Measurements from ENCODE around the gene FOXP4.

Gene FOXP4

DNA sequence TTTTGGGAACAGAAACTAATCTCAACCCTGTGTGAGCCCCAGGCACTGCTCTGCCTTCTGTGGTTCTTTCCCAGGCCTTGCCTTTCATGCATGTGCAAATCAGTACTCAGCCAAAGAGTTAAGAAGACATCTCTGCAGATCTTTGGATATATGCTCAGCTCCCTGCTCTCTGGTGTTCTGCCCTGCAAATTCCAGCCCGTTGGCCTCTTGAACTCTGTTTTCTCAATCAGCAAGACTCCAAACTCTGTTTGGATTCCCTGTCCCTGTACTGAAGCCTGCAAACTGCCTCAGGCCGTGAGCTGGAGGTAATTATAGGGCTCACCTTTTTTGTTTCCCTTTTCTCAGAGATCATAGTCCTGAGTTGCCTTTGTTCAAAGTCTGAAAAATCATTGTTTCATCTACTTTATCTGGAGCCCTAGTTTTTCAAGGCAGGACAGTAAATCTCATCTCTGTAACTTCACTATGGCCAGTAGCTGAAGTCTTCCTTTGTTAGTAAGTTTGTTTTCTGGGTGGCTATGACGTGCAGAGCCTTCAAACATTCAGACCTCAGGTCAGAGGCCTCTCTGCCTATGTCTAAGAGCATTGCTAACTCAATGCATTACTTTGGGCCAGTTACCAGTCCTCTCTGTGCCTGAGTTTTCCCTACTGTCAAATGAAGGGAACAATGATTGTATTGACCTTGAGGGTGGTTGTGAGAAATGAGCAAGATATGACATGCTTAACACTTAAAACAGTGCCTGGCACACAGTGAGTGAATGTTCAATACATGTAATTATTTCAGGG lies 76.2 kb downstream of the FOXP4 start:
- H3K27ac ChIP-seq (ENCODE audit: low read length, poor library complexity, severe bottlenecking), result no peak overlapping the region
- no peak overlapping the region for H2AK5ac ChIP-seq (ENCODE audit: low read length, severe bottlenecking)
- WGBS, result 18% methylated on average over 3 of the region's 3 CpGs
- DNase-seq, result peak; percentile 65
- H3K9me3 ChIP-seq (ENCODE audit: control insufficient read depth, low read length), result peaks cover 30% of the 10 kb centered on the region
- H3K36me3 ChIP-seq (ENCODE audit: control insufficient read depth in 1 of 2, insufficient read depth in 2 of 2, low read depth in 1 of 2, low read length in 2 of 2), result no peaks in the 10 kb centered on the region
- no peak overlapping the region for H4K8ac ChIP-seq (ENCODE audit: low read length)
- H3K4me1 ChIP-seq (ENCODE audit: control insufficient read depth, insufficient read depth, low read depth, low read length), result no peaks in the 10 kb centered on the region
- no peak overlapping the region for H3K4ac ChIP-seq (ENCODE audit: low read depth in 1 of 2, low read length in 2 of 2)
- H3K4me2 ChIP-seq (ENCODE audit: low read length, poor library complexity, severe bottlenecking), result no peak overlapping the region
- peak overlapping the region in 1 of 2 experiments; percentile 22 for H3K18ac ChIP-seq (ENCODE audit: low read depth in 1 of 2, low read length in 2 of 2)
- no peak overlapping the region for H3K23ac ChIP-seq (ENCODE audit: low read length in 2 of 2)
- no peak overlapping the region for H2BK15ac ChIP-seq (ENCODE audit: low read depth, poor library complexity, severe bottlenecking)
- no peak overlapping the region for H4K91ac ChIP-seq (ENCODE audit: low read length)
- no peaks in the 10 kb centered on the region for H3K79me1 ChIP-seq (replicated peaks; ENCODE audit: low read length, poor library complexity, severe bottlenecking)
- no peak overlapping the region for H2BK12ac ChIP-seq (ENCODE audit: low read length in 2 of 2)
- no peak overlapping the region for H2BK5ac ChIP-seq (ENCODE audit: low read depth, low read length, poor library complexity, severe bottlenecking)
- H3K14ac ChIP-seq (ENCODE audit: low read length in 2 of 2), result no peak overlapping the region
- no peak overlapping the region for H2AFZ ChIP-seq (ENCODE audit: low read depth, low read length)
- H3K9ac ChIP-seq (ENCODE audit: low read length), result no peak overlapping the region
- no peak overlapping the region for H3K4me3 ChIP-seq (ENCODE audit: insufficient read depth in 1 of 2, low read depth in 1 of 2, low read length in 2 of 2)
- H3K27me3 ChIP-seq (ENCODE audit: control insufficient read depth in 1 of 2, insufficient read depth in 1 of 2, low read length in 2 of 2), result peaks cover 10 to 30% of the 10 kb centered on the region in 2 experiments
- no peak overlapping the region for H2BK120ac ChIP-seq (ENCODE audit: low read depth, low read length)

DNA sequence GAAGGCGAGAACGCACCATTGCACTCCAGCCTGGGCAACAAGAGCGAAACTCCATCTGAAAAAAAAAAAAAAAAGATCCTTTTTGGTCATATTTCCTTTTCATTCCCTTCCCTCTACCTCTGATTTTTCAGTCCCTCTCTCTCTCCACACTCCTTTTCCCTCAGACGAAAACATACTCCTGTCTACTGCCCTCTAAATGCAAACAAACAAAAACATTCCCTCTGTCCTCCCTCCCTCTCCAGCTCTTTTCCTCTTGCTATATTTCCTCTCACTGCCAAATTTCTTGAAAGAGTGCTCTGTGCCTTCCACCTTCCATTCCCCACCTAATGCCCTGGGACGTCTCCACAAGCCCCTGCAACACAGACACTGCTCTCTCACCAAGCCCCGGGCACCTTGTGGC lies 77.1 kb downstream of the FOXP4 start:
- 84% methylated on average over 6 of the region's 6 CpGs for WGBS
- no peaks in the 10 kb centered on the region for H3K36me3 ChIP-seq (ENCODE audit: control insufficient read depth in 1 of 2, insufficient read depth in 2 of 2, low read depth in 1 of 2, low read length in 2 of 2)
- DNase-seq, result no peak
- no peak overlapping the region for H3K4ac ChIP-seq (ENCODE audit: low read depth in 1 of 2, low read length in 2 of 2)
- H3K4me2 ChIP-seq (ENCODE audit: low read length, poor library complexity, severe bottlenecking), result no peak overlapping the region
- no peak overlapping the region for H4K8ac ChIP-seq (ENCODE audit: low read length)
- H2BK12ac ChIP-seq (ENCODE audit: low read length in 2 of 2), result no peak overlapping the region
- no peak overlapping the region for H2BK120ac ChIP-seq (ENCODE audit: low read depth, low read length)
- no peak overlapping the region for H2AFZ ChIP-seq (ENCODE audit: low read depth, low read length)
- no peak overlapping the region for H3K27ac ChIP-seq (ENCODE audit: low read length, poor library complexity, severe bottlenecking)
- H3K14ac ChIP-seq (ENCODE audit: low read length in 2 of 2), result no peak overlapping the region
- no peak overlapping the region for H2AK5ac ChIP-seq (ENCODE audit: low read length, severe bottlenecking)
- no peak overlapping the region for H4K91ac ChIP-seq (ENCODE audit: low read length)
- peaks cover 30% of the 10 kb centered on the region for H3K9me3 ChIP-seq (ENCODE audit: control insufficient read depth, low read length)
- no peaks in the 10 kb centered on the region for H3K4me1 ChIP-seq (ENCODE audit: control insufficient read depth, insufficient read depth, low read depth, low read length)
- H3K27me3 ChIP-seq (ENCODE audit: control insufficient read depth in 1 of 2, insufficient read depth in 1 of 2, low read length in 2 of 2), result peaks cover 7 to 26% of the 10 kb centered on the region in 2 experiments
- no peaks in the 10 kb centered on the region for H3K79me1 ChIP-seq (replicated peaks; ENCODE audit: low read length, poor library complexity, severe bottlenecking)
- H3K23ac ChIP-seq (ENCODE audit: low read length in 2 of 2), result no peak overlapping the region
- no peak overlapping the region for H3K4me3 ChIP-seq (ENCODE audit: insufficient read depth in 1 of 2, low read depth in 1 of 2, low read length in 2 of 2)
- H3K9ac ChIP-seq (ENCODE audit: low read length), result no peak overlapping the region
- no peak overlapping the region for H2BK15ac ChIP-seq (ENCODE audit: low read depth, poor library complexity, severe bottlenecking)
- H3K18ac ChIP-seq (ENCODE audit: low read depth in 1 of 2, low read length in 2 of 2), result no peak overlapping the region
- H2BK5ac ChIP-seq (ENCODE audit: low read depth, low read length, poor library complexity, severe bottlenecking), result no peak overlapping the region

DNA sequence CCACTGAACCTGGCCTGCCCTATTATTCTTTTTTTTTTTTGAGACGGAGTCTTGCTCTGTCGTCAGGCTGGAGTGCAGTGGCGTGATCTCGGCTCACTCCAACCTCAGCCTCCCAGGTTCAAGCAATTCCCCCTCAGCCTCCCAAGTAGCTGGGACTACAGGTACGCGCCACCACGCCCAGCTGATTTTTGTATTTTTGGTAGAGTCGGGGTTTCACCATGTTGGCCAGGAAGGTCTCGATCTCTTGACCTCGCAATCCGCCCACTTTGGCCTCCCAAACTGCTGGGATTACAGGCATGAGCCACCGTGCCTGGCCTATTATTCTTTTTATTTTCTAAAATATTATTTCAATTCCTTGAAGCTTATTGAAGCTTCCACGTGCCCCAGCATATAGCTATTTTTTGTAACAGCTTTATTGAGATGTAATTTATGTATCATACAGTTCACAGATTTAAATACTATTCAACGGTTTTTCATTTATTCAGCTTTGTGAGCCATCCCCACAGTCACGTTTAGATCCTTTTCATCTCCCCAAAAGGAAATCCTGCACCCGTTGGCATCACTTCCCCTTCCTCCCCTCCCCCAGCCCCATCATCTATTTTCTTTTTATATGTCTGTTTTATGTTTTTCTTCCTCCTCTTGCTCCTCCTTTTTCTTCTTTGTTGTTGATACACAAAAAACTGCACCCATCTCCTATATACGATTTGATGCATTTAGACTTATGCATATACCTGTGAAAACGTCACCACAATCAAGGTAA lies 78.6 kb downstream of the FOXP4 start:
- H3K79me1 ChIP-seq (replicated peaks; ENCODE audit: low read length, poor library complexity, severe bottlenecking), result no peaks in the 10 kb centered on the region
- H2BK120ac ChIP-seq (ENCODE audit: low read depth, low read length), result no peak overlapping the region
- H3K23ac ChIP-seq (ENCODE audit: low read length in 2 of 2), result no peak overlapping the region
- H3K4me1 ChIP-seq (ENCODE audit: control insufficient read depth, insufficient read depth, low read depth, low read length), result no peaks in the 10 kb centered on the region
- H3K14ac ChIP-seq (ENCODE audit: low read length in 2 of 2), result no peak overlapping the region
- H3K4me3 ChIP-seq (ENCODE audit: insufficient read depth in 1 of 2, low read depth in 1 of 2, low read length in 2 of 2), result no peak overlapping the region
- H3K36me3 ChIP-seq (ENCODE audit: control insufficient read depth in 1 of 2, insufficient read depth in 2 of 2, low read depth in 1 of 2, low read length in 2 of 2), result no peaks in the 10 kb centered on the region
- no peak overlapping the region for H3K27ac ChIP-seq (ENCODE audit: low read length, poor library complexity, severe bottlenecking)
- H2AK5ac ChIP-seq (ENCODE audit: low read length, severe bottlenecking), result no peak overlapping the region
- H4K8ac ChIP-seq (ENCODE audit: low read length), result no peak overlapping the region
- DNase-seq, result no peak
- H3K9me3 ChIP-seq (ENCODE audit: control insufficient read depth, low read length), result peaks cover 30% of the 10 kb centered on the region
- no peak overlapping the region for H4K91ac ChIP-seq (ENCODE audit: low read length)
- no peak overlapping the region for H2BK12ac ChIP-seq (ENCODE audit: low read length in 2 of 2)
- H2AFZ ChIP-seq (ENCODE audit: low read depth, low read length), result no peak overlapping the region
- no peak overlapping the region for H2BK15ac ChIP-seq (ENCODE audit: low read depth, poor library complexity, severe bottlenecking)
- no peak overlapping the region for H3K18ac ChIP-seq (ENCODE audit: low read depth in 1 of 2, low read length in 2 of 2)
- WGBS, result 92% methylated on average over 10 of the region's 18 CpGs
- H3K4ac ChIP-seq (ENCODE audit: low read depth in 1 of 2, low read length in 2 of 2), result no peak overlapping the region
- no peak overlapping the region for H2BK5ac ChIP-seq (ENCODE audit: low read depth, low read length, poor library complexity, severe bottlenecking)
- peaks cover 0 to 26% of the 10 kb centered on the region in 2 experiments for H3K27me3 ChIP-seq (ENCODE audit: control insufficient read depth in 1 of 2, insufficient read depth in 1 of 2, low read length in 2 of 2)
- no peak overlapping the region for H3K4me2 ChIP-seq (ENCODE audit: low read length, poor library complexity, severe bottlenecking)
- no peak overlapping the region for H3K9ac ChIP-seq (ENCODE audit: low read length)

DNA sequence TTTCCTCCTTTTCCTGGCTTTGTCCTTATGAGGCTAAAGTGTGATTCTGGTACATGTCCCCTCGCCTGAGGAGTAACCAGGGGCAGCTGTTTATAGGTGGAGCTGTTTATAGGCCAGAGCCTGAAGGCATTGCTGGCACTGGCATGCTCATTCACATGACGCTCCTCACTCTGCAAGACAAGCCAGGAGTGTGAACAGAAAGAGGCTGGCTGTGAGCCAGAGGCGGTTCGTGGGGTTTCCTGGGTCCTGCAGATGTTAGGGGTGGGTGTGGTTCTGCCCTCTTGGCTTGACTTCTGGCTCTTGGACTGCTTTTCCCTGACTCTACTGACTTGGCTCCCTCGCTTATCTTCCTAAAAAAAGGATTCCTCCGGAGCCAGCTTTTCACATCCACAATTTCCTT lies 79.3 kb downstream of the FOXP4 start:
- DNase-seq, result no peak
- H2AK5ac ChIP-seq (ENCODE audit: low read length, severe bottlenecking), result no peak overlapping the region
- no peak overlapping the region for H3K18ac ChIP-seq (ENCODE audit: low read depth in 1 of 2, low read length in 2 of 2)
- no peaks in the 10 kb centered on the region for H3K79me1 ChIP-seq (replicated peaks; ENCODE audit: low read length, poor library complexity, severe bottlenecking)
- no peak overlapping the region for H4K91ac ChIP-seq (ENCODE audit: low read length)
- H3K14ac ChIP-seq (ENCODE audit: low read length in 2 of 2), result no peak overlapping the region
- H2BK12ac ChIP-seq (ENCODE audit: low read length in 2 of 2), result peak overlapping the region in 1 of 2 experiments; percentile 6
- no peak overlapping the region for H2BK15ac ChIP-seq (ENCODE audit: low read depth, poor library complexity, severe bottlenecking)
- 63% methylated on average over 6 of the region's 6 CpGs for WGBS
- no peak overlapping the region for H3K23ac ChIP-seq (ENCODE audit: low read length in 2 of 2)
- H3K4me3 ChIP-seq (ENCODE audit: insufficient read depth in 1 of 2, low read depth in 1 of 2, low read length in 2 of 2), result no peak overlapping the region
- H3K4ac ChIP-seq (ENCODE audit: low read depth in 1 of 2, low read length in 2 of 2), result no peak overlapping the region
- no peak overlapping the region for H2AFZ ChIP-seq (ENCODE audit: low read depth, low read length)
- H3K36me3 ChIP-seq (ENCODE audit: control insufficient read depth in 1 of 2, insufficient read depth in 2 of 2, low read depth in 1 of 2, low read length in 2 of 2), result no peaks in the 10 kb centered on the region
- H3K4me1 ChIP-seq (ENCODE audit: control insufficient read depth, insufficient read depth, low read depth, low read length), result peaks cover 2% of the 10 kb centered on the region
- H2BK120ac ChIP-seq (ENCODE audit: low read depth, low read length), result no peak overlapping the region
- H3K9ac ChIP-seq (ENCODE audit: low read length), result no peak overlapping the region
- H3K27me3 ChIP-seq (ENCODE audit: control insufficient read depth in 1 of 2, insufficient read depth in 1 of 2, low read length in 2 of 2), result peaks cover 0 to 31% of the 10 kb centered on the region in 2 experiments
- peaks cover 27% of the 10 kb centered on the region for H3K9me3 ChIP-seq (ENCODE audit: control insufficient read depth, low read length)
- H4K8ac ChIP-seq (ENCODE audit: low read length), result no peak overlapping the region
- no peak overlapping the region for H3K4me2 ChIP-seq (ENCODE audit: low read length, poor library complexity, severe bottlenecking)
- H2BK5ac ChIP-seq (ENCODE audit: low read depth, low read length, poor library complexity, severe bottlenecking), result no peak overlapping the region
- H3K27ac ChIP-seq (ENCODE audit: low read length, poor library complexity, severe bottlenecking), result no peak overlapping the region

All from mesenchymal stem cell (in vitro differentiated cells and primary cell).